PC-3 (cell line): ENCODE measurements around the gene GIGYF1. TPM values are rescaled to one million over a fixed set of nuclear protein-coding genes. Genes with fewer than 3 reads are reported as not detected.

Source experiments
- ATAC-seq: fragments of 200-7000 bp; cut with Tn5 transposase; 2 replicates; pipeline ENCODE4 v1.9.1; 2020; ENCODE audit warnings: mild to moderate bottlenecking, moderate library complexity
- BruUV-seq: library from RNA; stranded (reverse); fragments of 400-500 nt; replicated peaks from 2 replicates; lab custom pipeline; 2021; lab: Mats Ljungman, UMichigan
- CTCF ChIA-PET: fragments of 300-600 bp; sonication (Branson Sonifier 250); formaldehyde crosslinking; loops from one replicate; lab custom pipeline; 2022; ENCODE audit warnings: antibody characterized with exemption; lab: Charles Lee
- POLR2A ChIA-PET: fragments of 300-600 bp; sonication (Branson Sonifier 250); formaldehyde crosslinking; loops from one replicate; lab custom pipeline; 2022; ENCODE audit warnings: antibody characterized with exemption; ENCODE audit not compliant: unreplicated experiment; lab: Charles Lee
- DNase-seq: peaks from one replicate; pipeline ENCODE4 v3.0.0-alpha.2; 2015
- H2AFZ ChIP-seq: fragments of 300-600 bp; sonication (generic); 2 replicates; pipeline ENCODE4 v1.6.0; 2016; ENCODE audit warnings: antibody characterized with exemption, low read length
- H3F3A ChIP-seq: fragments of 300-600 bp; sonication (generic); one replicate; pipeline ENCODE4 v1.6.0; 2017; ENCODE audit warnings: antibody characterized with exemption, low read length, control low read depth, mild to moderate bottlenecking; ENCODE audit not compliant: unreplicated experiment
- H3K27ac ChIP-seq: fragments of 300-600 bp; sonication (generic); 2 replicates; pipeline ENCODE4 v1.5.1; 2016; ENCODE audit warnings: mild to moderate bottlenecking, low read length
- H3K27me3 ChIP-seq: fragments of 300-600 bp; sonication (generic); 2 replicates; pipeline ENCODE4 v1.6.1; 2016; ENCODE audit warnings: low read length, mixed read lengths
- H3K36me3 ChIP-seq: fragments of 300-600 bp; sonication (generic); 2 replicates; pipeline ENCODE4 v1.6.1; 2016; ENCODE audit warnings: low read depth, mixed run types, low read length, mixed read lengths
- H3K4me1 ChIP-seq: fragments of 300-600 bp; sonication (generic); 2 replicates; pipeline ENCODE4 v1.5.1; 2016; ENCODE audit warnings: low read length; ENCODE audit not compliant: insufficient read depth
- H3K4me2 ChIP-seq: fragments of 300-600 bp; sonication (generic); 2 replicates; pipeline ENCODE4 v1.6.0; 2016; ENCODE audit warnings: low read length
- H3K4me3 ChIP-seq: fragments of 300-600 bp; sonication (generic); 2 replicates; pipeline ENCODE4 v1.5.1; 2016; ENCODE audit warnings: mild to moderate bottlenecking, low read length, mixed read lengths
- H3K79me2 ChIP-seq: fragments of 300-600 bp; sonication (generic); 2 replicates; pipeline ENCODE4 v1.6.1; 2017; ENCODE audit warnings: low read length, mixed read lengths
- H3K9ac ChIP-seq: fragments of 300-600 bp; sonication (generic); 2 replicates; pipeline ENCODE4 v1.6.0; 2016; ENCODE audit warnings: mild to moderate bottlenecking, low read length
- H3K9me2 ChIP-seq: fragments of 300-600 bp; sonication (generic); replicated peaks from 2 replicates; pipeline ENCODE4 v1.6.1; 2016; ENCODE audit warnings: mixed run types, low read length, mixed read lengths
- H3K9me3 ChIP-seq: fragments of 300-600 bp; sonication (generic); 2 replicates; pipeline ENCODE4 v1.6.1; 2016; ENCODE audit warnings: low read length, mixed read lengths
- H4K20me1 ChIP-seq: fragments of 300-600 bp; sonication (generic); 2 replicates; pipeline ENCODE4 v1.6.1; 2016; ENCODE audit warnings: low read length, mixed read lengths
- EZH2 ChIP-seq: fragments of 300-600 bp; sonication (generic); IDR thresholded peaks from one replicate; pipeline ENCODE4 v1.6.1; 2017; ENCODE audit warnings: antibody characterized with exemption, mild to moderate bottlenecking, low read length; ENCODE audit not compliant: unreplicated experiment
- EZH2phosphoT487 ChIP-seq: fragments of 300-600 bp; sonication (generic); IDR thresholded peaks from 2 replicates; pipeline ENCODE4 v1.6.1; 2018; ENCODE audit warnings: mild to moderate bottlenecking, antibody characterized with exemption, low read length, borderline replicate concordance
- intact Hi-C: fragments of 100-400 bp; cut with micrococcal nuclease; formaldehyde crosslinking; loops from 2 replicates; pipeline ENCODE4 v1.9.0; 2023
- total RNA-seq: library from RNA; depleted of rRNA; stranded (reverse); fragments of >200 nt; gene quantifications from 2 replicates; pipeline ENCODE4 v1.2.3, GENCODE V29; 2014; rRNA removed
- TF ChIP-seq, protein P1 (sequence below): fragments of 300-600 bp; sonication (generic); conservative IDR thresholded peaks from 2 replicates; pipeline ENCODE4 v1.5.1; 2017; ENCODE audit warnings: antibody characterized with exemption, low read depth, mild to moderate bottlenecking, low read length

Gene GIGYF1
- total RNA-seq, 1 experiment from 2014 or later, result 26.6 TPM

DNA sequence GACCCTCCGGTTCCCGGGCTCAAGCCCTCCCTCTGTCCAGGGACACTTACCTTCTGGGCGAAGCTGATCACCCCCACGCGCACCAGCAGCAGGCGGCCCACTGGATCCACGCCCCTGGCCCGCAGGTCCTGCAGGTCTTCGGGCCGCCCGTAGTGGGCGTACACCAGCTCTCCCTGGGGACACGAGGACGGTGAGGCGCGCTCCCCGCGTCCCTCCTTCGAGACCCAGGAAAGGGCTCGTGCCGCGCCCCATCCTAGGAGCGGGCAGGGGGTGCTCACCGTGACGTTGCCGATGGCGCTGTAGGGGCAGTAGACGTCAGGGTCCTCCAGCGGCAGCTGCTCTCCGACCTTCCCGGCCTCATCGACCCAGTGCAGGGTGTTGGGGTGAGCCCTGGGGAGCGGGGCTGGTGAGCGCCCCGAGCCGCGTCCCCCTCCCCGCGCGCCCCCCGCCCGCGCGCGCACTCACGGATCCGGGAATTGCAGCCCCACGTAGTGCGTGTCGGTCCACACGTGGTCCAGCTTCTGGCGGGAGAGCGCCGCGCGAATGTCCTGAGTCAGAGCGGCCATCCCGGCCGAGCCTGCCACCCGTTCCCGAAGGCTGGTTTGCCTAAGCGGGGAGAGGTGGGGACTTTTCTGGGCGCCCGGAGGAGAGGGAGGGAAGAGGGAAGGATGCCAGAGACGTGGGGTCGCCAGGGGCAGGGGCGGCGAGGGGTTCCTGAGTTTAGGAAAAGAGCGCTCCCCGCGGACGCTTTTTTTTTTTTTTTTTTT, 60.9 kb downstream of the GIGYF1 start:
- Histone ChIP-seq H3K4me3 (no peak overlapping the region), H3F3A (no peaks in the 10 kb centered on the region), H3K9me3 (no peaks in the 10 kb centered on the region), H3K4me2 (peak overlapping the region; percentile 37), H3K9ac (no peak overlapping the region), H4K20me1 (no peaks in the 10 kb centered on the region), H3K9me2 (no peaks in the 10 kb centered on the region), H2AFZ (peak overlapping the region; percentile 59), H3K27me3 (no peaks in the 10 kb centered on the region), H3K36me3 (no peaks in the 10 kb centered on the region), H3K4me1 (no peaks in the 10 kb centered on the region), H3K27ac (no peak overlapping the region), H3K79me2 (no peaks in the 10 kb centered on the region)
- TF ChIP-seq, protein P1, sequence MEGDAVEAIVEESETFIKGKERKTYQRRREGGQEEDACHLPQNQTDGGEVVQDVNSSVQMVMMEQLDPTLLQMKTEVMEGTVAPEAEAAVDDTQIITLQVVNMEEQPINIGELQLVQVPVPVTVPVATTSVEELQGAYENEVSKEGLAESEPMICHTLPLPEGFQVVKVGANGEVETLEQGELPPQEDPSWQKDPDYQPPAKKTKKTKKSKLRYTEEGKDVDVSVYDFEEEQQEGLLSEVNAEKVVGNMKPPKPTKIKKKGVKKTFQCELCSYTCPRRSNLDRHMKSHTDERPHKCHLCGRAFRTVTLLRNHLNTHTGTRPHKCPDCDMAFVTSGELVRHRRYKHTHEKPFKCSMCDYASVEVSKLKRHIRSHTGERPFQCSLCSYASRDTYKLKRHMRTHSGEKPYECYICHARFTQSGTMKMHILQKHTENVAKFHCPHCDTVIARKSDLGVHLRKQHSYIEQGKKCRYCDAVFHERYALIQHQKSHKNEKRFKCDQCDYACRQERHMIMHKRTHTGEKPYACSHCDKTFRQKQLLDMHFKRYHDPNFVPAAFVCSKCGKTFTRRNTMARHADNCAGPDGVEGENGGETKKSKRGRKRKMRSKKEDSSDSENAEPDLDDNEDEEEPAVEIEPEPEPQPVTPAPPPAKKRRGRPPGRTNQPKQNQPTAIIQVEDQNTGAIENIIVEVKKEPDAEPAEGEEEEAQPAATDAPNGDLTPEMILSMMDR, result peak; percentile 33; the same call in 1 of the 2 replicates
- TF ChIP-seq EZH2, result no peak
- no peak for TF ChIP-seq EZH2phosphoT487
- peak; percentile 14 for DNase-seq
- ATAC-seq, result peak; percentile 70
- intact Hi-C loops, result no loop called here
- POLR2A ChIA-PET, result interaction anchor here (0.6 kb wide), 2 partner anchors 19 to 40 kb away, joined by 3 read pairs; partner anchors contain the start of gene GNB2
- CTCF ChIA-PET, result interaction anchor here (0.5 to 1.0 kb wide), 3 partner anchors 21 to 83 kb away, joined by 3 to 10 read pairs (median 5); partner anchors contain the start of gene MOSPD3
- no TSS peak for BruUV-seq

DNA sequence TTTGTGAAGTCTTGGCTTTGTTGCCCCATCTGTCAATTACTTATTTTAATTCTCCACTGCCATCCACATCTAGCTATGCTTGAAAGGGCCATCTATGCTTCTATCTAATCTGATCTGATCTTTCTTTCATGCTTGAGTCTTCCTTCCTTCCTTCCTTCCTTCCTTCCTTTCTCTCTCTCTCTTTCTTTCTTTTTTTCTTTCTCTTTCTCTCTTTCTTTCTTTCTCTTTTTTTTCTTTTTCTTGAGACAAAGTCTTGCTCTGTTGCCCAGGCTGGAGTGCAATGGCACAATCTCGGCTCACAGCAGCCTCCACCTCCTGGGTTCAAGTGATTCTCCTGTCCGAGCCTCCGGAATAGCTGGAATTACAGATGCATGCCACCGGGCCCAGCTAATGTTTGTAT, 64.0 kb downstream of the GIGYF1 start:
- no peaks in the 10 kb centered on the region for H3K9me2 ChIP-seq
- intact Hi-C loops, result no loop called here
- no peak overlapping the region for H3K27ac ChIP-seq
- H3K4me3 ChIP-seq, result no peak overlapping the region
- H3K9me3 ChIP-seq, result no peaks in the 10 kb centered on the region
- no peak overlapping the region for H2AFZ ChIP-seq
- no peak overlapping the region for H3K9ac ChIP-seq
- no peak for TF ChIP-seq EZH2
- TF ChIP-seq EZH2phosphoT487, result no peak
- TF ChIP-seq, protein P1, result no peak
- ATAC-seq (no peak), DNase-seq (no peak)
- no peaks in the 10 kb centered on the region for H3K36me3 ChIP-seq
- no peaks in the 10 kb centered on the region for H3F3A ChIP-seq
- POLR2A ChIA-PET, result interaction anchor here (0.7 kb wide), 1 partner anchor 133 kb away, joined by 6 read pairs; no protein-coding TSS in a partner anchor
- H3K79me2 ChIP-seq, result no peaks in the 10 kb centered on the region
- no peaks in the 10 kb centered on the region for H4K20me1 ChIP-seq
- CTCF ChIA-PET, result no interaction called here
- H3K4me2 ChIP-seq, result no peak overlapping the region
- H3K4me1 ChIP-seq, result peaks cover 6% of the 10 kb centered on the region
- no TSS peak for BruUV-seq
- H3K27me3 ChIP-seq, result no peaks in the 10 kb centered on the region

Other genes starting within 250 kb of the GIGYF1 start
- gene SPACDR, start 230.0 kb downstream of the GIGYF1 start, total RNA-seq, result 0.11 and 2.5 TPM in 2 replicates
- 57.1 and 66.1 TPM in 2 replicates for gene TSC22D4, start 215.0 kb downstream of the GIGYF1 start, total RNA-seq
- gene NYAP1, start 210.3 kb downstream of the GIGYF1 start, total RNA-seq, result 1.2 and 1.9 TPM in 2 replicates
- 16.9 and 18.2 TPM in 2 replicates for gene AGFG2, start 155.0 kb downstream of the GIGYF1 start, total RNA-seq
- 0.22 and 0.52 TPM in 2 replicates for gene SAP25, start 120.3 kb downstream of the GIGYF1 start, total RNA-seq
- 15.6 and 28.7 TPM in 2 replicates for gene LRCH4, start 108.1 kb downstream of the GIGYF1 start, total RNA-seq
- gene FBXO24, start 107.9 kb downstream of the GIGYF1 start, total RNA-seq, result 0.40 TPM in 1 of 2 replicates, not detected in the other
- 8.6 and 16.3 TPM in 2 replicates for gene PCOLCE, start 91.9 kb downstream of the GIGYF1 start, total RNA-seq
- 9.4 and 19.4 TPM in 2 replicates for gene MOSPD3, start 81.7 kb downstream of the GIGYF1 start, total RNA-seq
- gene TFR2, start 52.7 kb downstream of the GIGYF1 start, total RNA-seq, result not detected in 2 replicates
- gene ACTL6B, start 37.8 kb downstream of the GIGYF1 start, total RNA-seq, result not detected in 2 replicates
- 164 and 227 TPM in 2 replicates for gene GNB2, start 20.5 kb downstream of the GIGYF1 start, total RNA-seq
- gene POP7, start 11.9 kb upstream of the GIGYF1 start, total RNA-seq, result 151 and 154 TPM in 2 replicates
- not detected in 2 replicates for gene EPO, start 26.2 kb upstream of the GIGYF1 start, total RNA-seq
- not detected in 2 replicates for gene ZAN, start 39.3 kb upstream of the GIGYF1 start, total RNA-seq
- 104 and 150 TPM in 2 replicates for gene EPHB4, start 133.3 kb upstream of the GIGYF1 start, total RNA-seq
- gene SLC12A9, start 158.5 kb upstream of the GIGYF1 start, total RNA-seq, result 25.9 and 31.2 TPM in 2 replicates
- 11.3 and 14.6 TPM in 2 replicates for gene TRIP6, start 173.1 kb upstream of the GIGYF1 start, total RNA-seq
- gene SRRT, start 180.9 kb upstream of the GIGYF1 start, total RNA-seq, result 177 and 268 TPM in 2 replicates
- gene UFSP1, start 195.5 kb upstream of the GIGYF1 start, total RNA-seq, result 10.5 and 14.6 TPM in 2 replicates
- gene ACHE, start 201.6 kb upstream of the GIGYF1 start, total RNA-seq, result 0.40 and 1.3 TPM in 2 replicates